ENCODE results near the gene FAM83C.
"Not testable (repeated sequence)": the region's sequence is repeated elsewhere in the genome, so short reads cannot be mapped to it uniquely, and the experiment has no call there.

Gene FAM83C

GRCh38 chr20:35260426-35260825, 31.8 kb downstream of the FAM83C start:
- no peak overlapping the region for H3K4me3 ChIP-seq (ENCODE audit: low read depth, low read length)
- no peak for TF ChIP-seq CTCF (conservative IDR thresholded peaks at IDR 0.05; ENCODE audit: low read depth, low read length)
- DNase-seq (ENCODE audit: low read depth) = no peak

GRCh38 chr20:35257175-35257909, 34.9 kb downstream of the FAM83C start:
- DNase-seq (ENCODE audit: low read depth) = no peak
- no peak overlapping the region for H3K4me3 ChIP-seq (ENCODE audit: low read depth, low read length)
- TF ChIP-seq CTCF (conservative IDR thresholded peaks at IDR 0.05; ENCODE audit: low read depth, low read length) = no peak

- TF ChIP-seq CTCF (conservative IDR thresholded peaks at IDR 0.05; ENCODE audit: low read depth, low read length) = no peak
- DNase-seq (ENCODE audit: low read depth) = no peak
- no peak overlapping the region for H3K4me3 ChIP-seq (ENCODE audit: low read depth, low read length)
These were observed 37.7 kb downstream of the FAM83C start for GRCh38 chr20:35254448-35254999.

- no peak for TF ChIP-seq CTCF (conservative IDR thresholded peaks at IDR 0.05; ENCODE audit: low read depth, low read length)
- H3K4me3 ChIP-seq (ENCODE audit: low read depth, low read length) = no peak overlapping the region
- no peak for DNase-seq (ENCODE audit: low read depth)
These were observed 39.2 kb downstream of the FAM83C start for GRCh38 chr20:35253010-35253409.

GRCh38 chr20:35252598-35252997, 39.6 kb downstream of the FAM83C start:
- DNase-seq (ENCODE audit: low read depth) = not testable (repeated sequence)

GRCh38 chr20:35252037-35252461, 40.2 kb downstream of the FAM83C start:
- TF ChIP-seq CTCF (conservative IDR thresholded peaks at IDR 0.05; ENCODE audit: low read depth, low read length) = no peak

More at GRCh38 chr20:35252598-35252997, 39.6 kb downstream of the FAM83C start:
- H3K4me3 ChIP-seq (ENCODE audit: low read depth, low read length) = not testable (repeated sequence)

GRCh38 chr20:35251613-35251940, 40.6 kb downstream of the FAM83C start:
- DNase-seq (ENCODE audit: low read depth) = no peak
- TF ChIP-seq CTCF (conservative IDR thresholded peaks at IDR 0.05; ENCODE audit: low read depth, low read length) = no peak
- no peak overlapping the region for H3K4me3 ChIP-seq (ENCODE audit: low read depth, low read length)

More at GRCh38 chr20:35252037-35252461, 40.2 kb downstream of the FAM83C start:
- no peak for DNase-seq (ENCODE audit: low read depth)
- H3K4me3 ChIP-seq (ENCODE audit: low read depth, low read length) = no peak overlapping the region
